Measurements from ENCODE around the gene ADGRA3.

Gene ADGRA3

DNA sequence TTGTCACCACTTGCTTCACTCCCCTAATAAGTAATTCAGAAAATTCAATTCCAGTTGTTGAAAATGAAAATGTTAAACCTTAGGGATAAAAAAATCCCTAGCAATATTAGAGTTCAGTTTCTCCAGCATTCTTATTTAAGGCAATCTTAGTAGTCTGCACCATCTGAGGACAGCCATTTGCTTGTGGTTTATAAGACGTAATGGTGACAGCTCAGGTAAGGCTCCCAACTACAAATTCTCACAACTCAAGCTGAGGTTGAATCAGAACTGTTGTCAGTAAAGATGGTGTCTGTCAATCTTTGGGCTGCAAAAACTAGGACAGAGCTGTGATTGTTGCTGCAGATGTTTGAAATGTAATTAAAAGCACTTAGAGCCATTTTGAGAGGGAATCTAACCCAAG is 16.3 kb upstream of the ADGRA3 start:
- no peak for TF ChIP-seq CTCF (IDR thresholded peaks at IDR 0.05; ENCODE audit: low read depth, low read length)
- Histone ChIP-seq H3K36me3 (no peaks in the 10 kb centered on the region), H3K4me3 (ENCODE audit: low read depth, low read length) (no peak overlapping the region), H3K27me3 (ENCODE audit: insufficient read depth, low read depth, severe bottlenecking) (no peaks in the 10 kb centered on the region), H3K27ac (no peak overlapping the region), H3K9me3 (ENCODE audit: severe bottlenecking) (peaks cover 14% of the 10 kb centered on the region)
- DNase-seq: no peak

DNA sequence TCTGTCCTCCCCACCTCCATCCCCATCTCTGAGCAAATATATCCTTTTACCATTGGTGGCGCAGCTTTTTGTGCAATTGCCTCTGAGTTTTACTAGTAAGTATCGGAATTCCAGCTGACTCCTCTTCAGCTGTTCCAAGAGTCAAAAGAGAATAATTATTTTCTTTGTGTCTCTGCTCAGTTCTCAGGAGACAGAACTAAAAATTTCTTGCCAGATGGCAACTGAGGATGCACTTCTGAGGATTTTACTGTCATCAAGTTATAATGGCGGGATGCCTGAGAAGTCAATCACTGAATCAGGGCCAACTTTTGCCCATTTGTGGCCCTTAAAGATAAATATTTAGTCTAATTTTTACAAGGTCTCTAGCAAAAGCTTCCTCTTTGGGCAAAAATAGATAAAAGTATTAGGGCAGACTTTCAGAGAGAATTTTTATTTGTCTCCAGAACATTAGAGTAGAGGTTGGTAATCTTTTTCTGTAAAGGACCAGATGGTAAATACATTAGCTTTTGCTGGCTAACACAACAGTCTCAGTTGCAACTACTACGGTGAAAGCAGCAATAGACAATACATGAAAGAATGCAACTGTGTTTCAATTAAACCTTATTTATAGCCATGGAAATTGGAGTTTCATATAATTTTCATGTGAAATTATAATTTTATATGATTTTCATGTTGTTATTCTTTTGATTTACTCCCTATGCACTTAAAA is 15.6 kb upstream of the ADGRA3 start:
- Histone ChIP-seq H3K27me3 (ENCODE audit: insufficient read depth, low read depth, severe bottlenecking) (no peaks in the 10 kb centered on the region), H3K36me3 (no peaks in the 10 kb centered on the region), H3K9me3 (ENCODE audit: severe bottlenecking) (peaks cover 14% of the 10 kb centered on the region), H3K4me3 (ENCODE audit: low read depth, low read length) (no peak overlapping the region), H3K27ac (no peak overlapping the region)
- DNase-seq: no peak
- TF ChIP-seq CTCF (IDR thresholded peaks at IDR 0.05; ENCODE audit: low read depth, low read length): no peak

DNA sequence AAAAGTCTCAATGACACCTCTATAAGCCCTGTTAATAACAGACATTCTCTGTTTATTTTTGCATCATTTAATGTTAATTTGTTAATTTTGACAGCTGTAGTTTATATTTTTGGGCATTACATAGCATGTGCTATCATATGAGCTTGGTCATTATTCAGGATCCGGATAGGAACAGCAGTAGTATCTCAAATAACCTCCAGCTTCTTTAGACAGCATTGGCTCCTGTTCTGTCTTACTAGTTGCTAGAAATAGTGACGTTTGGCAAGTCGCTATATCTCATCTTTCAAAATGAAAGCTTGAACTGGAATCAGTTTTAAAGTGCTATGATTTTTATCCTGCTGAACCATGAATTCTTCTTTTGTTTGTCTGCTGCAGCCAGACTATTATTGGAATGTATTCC is 9.0 kb upstream of the ADGRA3 start:
- H3K4me3 ChIP-seq (ENCODE audit: low read depth, low read length): no peak overlapping the region
- TF ChIP-seq CTCF (IDR thresholded peaks at IDR 0.05; ENCODE audit: low read depth, low read length): no peak
- no peaks in the 10 kb centered on the region for H3K27me3 ChIP-seq (ENCODE audit: insufficient read depth, low read depth, severe bottlenecking)
- no peaks in the 10 kb centered on the region for H3K36me3 ChIP-seq
- H3K9me3 ChIP-seq (ENCODE audit: severe bottlenecking): peaks cover 2% of the 10 kb centered on the region
- no peak overlapping the region for H3K27ac ChIP-seq
- no peak for DNase-seq

- Histone ChIP-seq H3K27me3 (ENCODE audit: insufficient read depth, low read depth, severe bottlenecking) (no peaks in the 10 kb centered on the region), H3K4me3 (ENCODE audit: low read depth, low read length) (no peak overlapping the region), H3K9me3 (ENCODE audit: severe bottlenecking) (no peaks in the 10 kb centered on the region), H3K27ac (no peak overlapping the region), H3K36me3 (no peaks in the 10 kb centered on the region)
- no peak for TF ChIP-seq CTCF (IDR thresholded peaks at IDR 0.05; ENCODE audit: low read depth, low read length)
- no peak for DNase-seq
These were observed 7.0 kb upstream of the ADGRA3 start for GRCh38 chr4:22522706-22523501.

- no peak for TF ChIP-seq CTCF (IDR thresholded peaks at IDR 0.05; ENCODE audit: low read depth, low read length)
- Histone ChIP-seq H3K4me3 (ENCODE audit: low read depth, low read length) (no peak overlapping the region), H3K9me3 (ENCODE audit: severe bottlenecking) (no peaks in the 10 kb centered on the region), H3K36me3 (no peaks in the 10 kb centered on the region), H3K27me3 (ENCODE audit: insufficient read depth, low read depth, severe bottlenecking) (no peaks in the 10 kb centered on the region), H3K27ac (no peak overlapping the region)
- no peak for DNase-seq
These were observed 6.3 kb upstream of the ADGRA3 start for GRCh38 chr4:22522206-22522605.
